ENCODE data around the gene EVX2.

The EVX2 gene

DNA sequence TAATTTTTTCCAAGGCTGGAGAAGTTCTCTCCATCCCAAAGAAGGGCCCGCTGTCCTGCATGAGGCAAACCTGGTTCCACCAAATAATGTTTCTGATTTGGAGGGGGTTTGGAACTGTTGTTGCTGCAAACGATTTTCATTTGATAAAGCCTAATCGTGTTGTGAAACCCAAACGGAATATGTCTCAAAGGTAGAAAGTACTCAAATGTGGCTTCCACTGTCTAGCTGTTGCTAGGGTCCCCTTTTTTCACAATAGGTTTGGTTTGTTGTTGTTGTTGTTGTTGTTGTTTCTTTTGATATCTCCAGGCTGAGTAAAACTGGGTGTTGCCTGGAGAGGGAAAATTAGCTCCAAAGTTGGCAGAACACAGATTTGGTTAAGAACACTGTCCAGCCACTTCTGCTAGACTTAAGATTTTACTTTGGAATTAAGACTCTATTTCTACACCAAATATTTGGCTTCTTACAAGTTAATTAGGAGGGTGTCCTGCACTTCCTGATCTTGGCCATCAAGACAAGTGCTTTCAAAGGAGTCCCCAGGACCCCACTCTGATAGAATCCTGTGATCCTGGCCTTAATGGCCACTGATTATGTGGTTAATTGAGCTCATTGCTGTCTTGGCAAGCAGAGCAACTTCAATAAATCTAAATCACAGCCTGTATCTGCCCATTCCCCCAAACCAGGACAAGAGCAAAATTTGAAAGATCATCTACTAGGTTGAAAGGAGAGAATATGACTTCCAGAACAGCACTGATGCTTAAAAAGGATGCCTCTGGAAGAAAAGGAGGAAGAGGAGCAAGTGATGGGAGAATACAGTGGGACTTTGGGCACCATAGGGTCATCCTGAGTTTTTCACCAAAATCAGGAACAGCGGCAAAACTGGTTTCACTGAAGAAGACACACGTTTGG lies 5.4 kb upstream of the EVX2 start:
- DNase-seq (ENCODE audit: low read depth): no peak
- TF ChIP-seq, protein P1, sequence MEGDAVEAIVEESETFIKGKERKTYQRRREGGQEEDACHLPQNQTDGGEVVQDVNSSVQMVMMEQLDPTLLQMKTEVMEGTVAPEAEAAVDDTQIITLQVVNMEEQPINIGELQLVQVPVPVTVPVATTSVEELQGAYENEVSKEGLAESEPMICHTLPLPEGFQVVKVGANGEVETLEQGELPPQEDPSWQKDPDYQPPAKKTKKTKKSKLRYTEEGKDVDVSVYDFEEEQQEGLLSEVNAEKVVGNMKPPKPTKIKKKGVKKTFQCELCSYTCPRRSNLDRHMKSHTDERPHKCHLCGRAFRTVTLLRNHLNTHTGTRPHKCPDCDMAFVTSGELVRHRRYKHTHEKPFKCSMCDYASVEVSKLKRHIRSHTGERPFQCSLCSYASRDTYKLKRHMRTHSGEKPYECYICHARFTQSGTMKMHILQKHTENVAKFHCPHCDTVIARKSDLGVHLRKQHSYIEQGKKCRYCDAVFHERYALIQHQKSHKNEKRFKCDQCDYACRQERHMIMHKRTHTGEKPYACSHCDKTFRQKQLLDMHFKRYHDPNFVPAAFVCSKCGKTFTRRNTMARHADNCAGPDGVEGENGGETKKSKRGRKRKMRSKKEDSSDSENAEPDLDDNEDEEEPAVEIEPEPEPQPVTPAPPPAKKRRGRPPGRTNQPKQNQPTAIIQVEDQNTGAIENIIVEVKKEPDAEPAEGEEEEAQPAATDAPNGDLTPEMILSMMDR (IDR thresholded peaks at IDR 0.05; ENCODE audit: insufficient read depth, low read depth, low read length, missing control alignments): no peak
- no peak overlapping the region for H3K4me3 ChIP-seq (ENCODE audit: low read depth, low read length)

DNA sequence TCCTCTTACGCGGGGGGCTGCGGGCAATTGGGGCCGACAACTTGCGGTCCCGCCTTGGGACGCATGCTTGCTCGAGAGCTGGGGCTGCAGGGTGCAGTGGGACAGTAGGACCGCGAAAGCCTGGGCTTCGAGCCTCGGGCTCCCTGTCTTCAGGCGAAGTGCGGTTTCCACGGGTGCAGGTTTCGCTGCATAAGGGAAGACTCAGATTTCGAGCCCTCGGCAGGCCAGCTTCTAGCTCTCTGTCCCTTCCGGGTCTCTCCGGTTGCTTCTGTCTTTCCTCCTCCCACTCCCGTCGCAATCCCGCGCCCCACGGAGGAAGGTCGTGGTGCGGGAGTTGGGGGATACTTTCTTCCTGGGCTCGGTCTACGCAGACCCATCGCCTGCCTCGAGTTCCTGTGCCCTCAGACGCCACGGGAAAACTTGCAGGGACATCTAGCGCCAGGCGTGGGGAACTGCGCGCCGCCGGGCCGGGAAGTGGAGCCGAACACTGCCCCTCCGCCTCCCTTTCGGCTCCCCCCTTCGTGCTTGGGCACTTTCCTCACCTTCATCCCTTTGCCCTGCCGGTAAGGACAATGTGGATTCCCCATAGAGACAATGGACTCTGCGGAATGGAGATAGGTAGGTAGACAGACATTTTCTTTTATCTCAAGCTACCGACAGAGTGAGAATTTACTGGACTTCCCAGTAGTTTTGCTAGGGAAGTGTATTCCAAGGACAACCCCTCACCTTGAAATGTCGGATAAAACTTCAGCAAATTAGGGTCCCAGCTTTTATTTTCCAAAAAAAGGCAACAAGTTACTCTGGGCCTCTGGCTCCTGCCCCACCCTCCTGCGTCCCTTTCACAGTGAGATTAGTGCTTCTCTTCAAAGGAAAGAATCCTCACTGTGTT lies 4.5 kb upstream of the EVX2 start:
- no peak overlapping the region for H3K4me3 ChIP-seq (ENCODE audit: low read depth, low read length)
- peak; percentile 42 for DNase-seq (ENCODE audit: low read depth)
- TF ChIP-seq, protein P1 (IDR thresholded peaks at IDR 0.05; ENCODE audit: insufficient read depth, low read depth, low read length, missing control alignments): peak; percentile 66

DNA sequence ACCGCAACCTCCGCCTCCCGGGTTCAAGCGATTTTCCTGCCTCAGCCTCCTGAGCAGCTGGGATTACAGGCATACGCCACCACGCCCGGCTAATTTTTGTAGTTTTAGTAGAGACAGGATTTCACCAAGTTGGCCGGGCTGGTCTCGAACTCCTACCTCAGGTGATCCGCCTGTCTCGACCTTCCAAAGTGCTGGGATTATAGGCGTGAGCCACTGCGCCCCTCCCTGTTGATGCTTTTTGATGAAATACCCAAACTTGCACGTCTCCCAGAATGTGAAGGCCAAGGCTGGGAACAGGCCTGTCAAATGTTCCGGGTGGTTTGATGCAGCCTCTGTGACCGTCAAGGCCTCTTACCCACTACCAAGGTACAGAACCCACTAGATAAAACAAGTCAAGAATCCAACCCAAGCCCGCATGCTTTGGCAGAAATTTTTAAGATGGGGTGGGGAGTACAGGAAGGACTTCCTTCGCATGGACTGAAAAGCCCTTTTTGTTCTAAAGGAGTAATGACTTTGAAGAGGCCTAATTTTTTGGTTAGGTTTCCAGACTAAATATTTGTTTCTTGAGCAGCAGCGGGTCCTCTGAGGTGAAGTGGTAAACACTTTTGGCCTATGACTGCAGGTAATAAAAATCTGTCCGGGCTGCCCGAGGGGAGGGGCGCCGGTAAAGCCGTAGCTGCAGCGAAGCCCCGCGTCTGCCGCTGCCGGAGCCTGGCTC lies 3.7 kb upstream of the EVX2 start:
- H3K4me3 ChIP-seq (ENCODE audit: low read depth, low read length): no peak overlapping the region
- DNase-seq (ENCODE audit: low read depth): no peak
- TF ChIP-seq, protein P1 (IDR thresholded peaks at IDR 0.05; ENCODE audit: insufficient read depth, low read depth, low read length, missing control alignments): no peak

DNA sequence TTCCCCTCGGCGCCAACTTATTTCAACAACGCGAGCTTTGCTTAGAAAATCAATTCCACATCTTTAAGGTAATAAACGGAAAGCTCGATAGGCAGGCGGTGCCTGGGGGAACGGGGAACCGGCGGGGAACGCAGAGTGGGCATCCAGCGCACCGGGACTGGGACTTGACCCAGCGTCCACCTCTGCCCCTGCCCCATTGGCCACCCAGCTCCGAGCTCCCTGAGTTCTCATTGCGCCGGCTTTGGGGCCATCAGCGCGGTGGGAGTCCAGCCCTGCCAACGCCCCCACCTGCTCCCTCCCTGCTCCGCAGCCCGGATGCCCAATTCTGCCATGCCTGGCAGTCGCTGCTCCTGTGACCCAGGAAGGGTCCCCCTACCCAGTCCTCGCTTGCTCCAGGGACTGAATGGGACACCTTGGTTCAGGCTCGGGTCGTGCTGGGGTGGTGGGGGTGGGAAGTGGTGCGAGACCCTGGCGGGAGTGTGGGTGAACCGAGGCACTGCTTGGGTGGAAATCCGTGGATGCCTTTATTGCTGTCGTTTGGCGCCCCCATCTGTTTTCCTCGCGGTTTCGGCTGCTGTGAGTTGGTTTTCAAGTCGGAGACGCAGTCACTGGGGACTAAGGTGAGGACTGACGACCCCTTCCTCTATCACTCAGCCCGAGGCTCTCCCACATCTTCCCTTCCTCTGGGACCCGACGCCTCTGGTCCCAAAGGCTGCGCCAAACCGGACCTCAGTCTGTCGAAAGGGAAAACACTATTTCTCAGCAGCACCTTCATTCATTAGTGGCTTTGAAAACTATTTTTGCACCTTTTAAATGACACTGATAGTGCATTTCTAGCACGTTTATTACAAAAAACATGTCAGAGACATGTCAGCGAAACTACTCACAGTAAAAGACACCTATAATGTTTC lies 2.4 kb upstream of the EVX2 start:
- H3K4me3 ChIP-seq (ENCODE audit: low read depth, low read length): no peak overlapping the region
- DNase-seq (ENCODE audit: low read depth): peak; percentile 16
- TF ChIP-seq, protein P1 (IDR thresholded peaks at IDR 0.05; ENCODE audit: insufficient read depth, low read depth, low read length, missing control alignments): peak; percentile 18

DNA sequence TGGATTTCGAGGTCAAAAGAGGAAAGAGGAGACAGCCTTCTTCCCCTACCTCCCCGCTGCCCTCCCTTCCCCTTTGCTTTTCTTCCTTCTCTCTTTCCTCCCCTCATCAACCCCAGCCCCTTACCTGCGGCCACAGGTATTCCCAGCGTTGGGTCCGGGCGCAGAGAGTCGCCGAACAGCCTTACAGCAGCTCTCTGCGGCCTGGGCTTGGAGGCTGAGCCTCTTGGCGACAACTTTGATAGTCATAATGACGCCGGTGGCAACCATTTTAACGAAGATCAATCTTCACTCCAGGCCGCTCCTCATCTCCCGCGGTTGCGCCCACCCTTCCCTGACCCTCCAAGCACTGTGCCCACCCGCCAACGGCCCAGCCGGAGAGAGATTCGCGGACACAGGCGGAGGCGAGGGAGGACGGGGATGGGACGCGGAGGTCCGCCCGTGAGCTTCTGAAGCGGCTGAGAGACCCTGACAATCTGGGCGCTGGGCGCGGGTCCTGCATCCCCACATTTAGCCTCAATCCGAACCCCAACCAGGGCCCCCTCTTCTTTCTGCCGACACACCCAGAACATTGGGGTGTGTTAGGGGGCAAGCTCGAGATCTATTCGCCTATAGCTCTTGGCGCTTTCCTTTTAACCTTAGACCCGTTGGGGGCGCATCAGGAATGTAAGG lies 1.5 kb upstream of the EVX2 start:
- no peak for DNase-seq (ENCODE audit: low read depth)
- no peak overlapping the region for H3K4me3 ChIP-seq (ENCODE audit: low read depth, low read length)
- TF ChIP-seq, protein P1 (IDR thresholded peaks at IDR 0.05; ENCODE audit: insufficient read depth, low read depth, low read length, missing control alignments): no peak
